Osteocyte (in vitro differentiated cells): ENCODE data around the gene PLCB1. TPM values are rescaled to one million over a fixed set of nuclear protein-coding genes. Genes with fewer than 3 reads are reported as not detected.

Experiments used
- DNase-seq: peaks from one replicate; pipeline ENCODE4 v3.0.0; 2021; ENCODE audit warnings: mixed read lengths; ENCODE audit not compliant: unreplicated experiment; ENCODE audit errors: extremely low spot score
- H3K27ac Mint-ChIP-seq: one replicate; pipeline ENCODE4 v1.8.0; 2021; ENCODE audit warnings: mild to moderate bottlenecking, mixed read lengths; ENCODE audit not compliant: unreplicated experiment
- H3K27me3 Mint-ChIP-seq: one replicate; pipeline ENCODE4 v1.8.0; 2021; ENCODE audit warnings: mixed read lengths; ENCODE audit not compliant: unreplicated experiment
- H3K36me3 Mint-ChIP-seq: one replicate; pipeline ENCODE4 v1.8.0; 2021; ENCODE audit warnings: mixed read lengths; ENCODE audit not compliant: unreplicated experiment
- H3K4me1 Mint-ChIP-seq: one replicate; pipeline ENCODE4 v1.8.0; 2021; ENCODE audit warnings: mixed read lengths; ENCODE audit not compliant: unreplicated experiment
- H3K4me3 Mint-ChIP-seq: one replicate; pipeline ENCODE4 v1.8.0; 2021; ENCODE audit warnings: mild to moderate bottlenecking, moderate library complexity, mixed read lengths; ENCODE audit not compliant: unreplicated experiment
- H3K9me3 Mint-ChIP-seq: one replicate; pipeline ENCODE4 v1.8.0; 2021; ENCODE audit warnings: mixed read lengths; ENCODE audit not compliant: unreplicated experiment
- CTCF ChIP-seq: fragments of 200-600 bp; sonication (generic); IDR thresholded peaks from 2 replicates; pipeline ENCODE4 v1.5.0; 2021; ENCODE audit warnings: antibody characterized with exemption, mild to moderate bottlenecking, moderate library complexity
- total RNA-seq: library from RNA; stranded (reverse); gene quantifications from 2 replicates; pipeline ENCODE4 v1.2.1, GENCODE V29; 2021

Gene PLCB1
- total RNA-seq, 1 donor from 2014 or later: 33.3 TPM

GRCh38 chr20:8877294-8877693, 745.2 kb downstream of the PLCB1 start:
- Mint-ChIP-seq H3K4me3 (no peak overlapping the region), H3K36me3 (peaks cover 7% of the 10 kb centered on the region), H3K27ac (no peak overlapping the region), H3K9me3 (no peaks in the 10 kb centered on the region), H3K27me3 (no peaks in the 10 kb centered on the region), H3K4me1 (peaks cover 10% of the 10 kb centered on the region)
- no peak for TF ChIP-seq CTCF
- DNase-seq: no peak

- H3K4me1 Mint-ChIP-seq: peaks cover 10% of the 10 kb centered on the region
- TF ChIP-seq CTCF: no peak
- H3K9me3 Mint-ChIP-seq: no peaks in the 10 kb centered on the region
- H3K27ac Mint-ChIP-seq: no peak overlapping the region
- no peak overlapping the region for H3K4me3 Mint-ChIP-seq
- peaks cover 7% of the 10 kb centered on the region for H3K36me3 Mint-ChIP-seq
- DNase-seq: no peak
- H3K27me3 Mint-ChIP-seq: no peaks in the 10 kb centered on the region
These were observed 747.6 kb downstream of the PLCB1 start for GRCh38 chr20:8879669-8880068.

- peaks cover 10% of the 10 kb centered on the region for H3K4me1 Mint-ChIP-seq
- TF ChIP-seq CTCF: no peak
- H3K9me3 Mint-ChIP-seq: no peaks in the 10 kb centered on the region
- DNase-seq: no peak
- no peak overlapping the region for H3K27ac Mint-ChIP-seq
- no peak overlapping the region for H3K4me3 Mint-ChIP-seq
- H3K36me3 Mint-ChIP-seq: peaks cover 7% of the 10 kb centered on the region
- H3K27me3 Mint-ChIP-seq: no peaks in the 10 kb centered on the region
These were observed 748.2 kb downstream of the PLCB1 start for GRCh38 chr20:8880085-8880853.

- Mint-ChIP-seq H3K27me3 (no peaks in the 10 kb centered on the region), H3K36me3 (peaks cover 9% of the 10 kb centered on the region), H3K27ac (no peak overlapping the region), H3K4me3 (no peak overlapping the region), H3K4me1 (no peaks in the 10 kb centered on the region), H3K9me3 (peaks cover 39% of the 10 kb centered on the region)
- TF ChIP-seq CTCF: no peak
- DNase-seq: no peak
These were observed 759.0 kb downstream of the PLCB1 start for GRCh38 chr20:8891039-8891438.

- Mint-ChIP-seq H3K4me1 (no peaks in the 10 kb centered on the region), H3K27ac (no peak overlapping the region), H3K4me3 (no peak overlapping the region), H3K9me3 (peaks cover 27% of the 10 kb centered on the region), H3K27me3 (no peaks in the 10 kb centered on the region), H3K36me3 (no peaks in the 10 kb centered on the region)
- no peak for DNase-seq
- no peak for TF ChIP-seq CTCF
These were observed 763.4 kb downstream of the PLCB1 start for GRCh38 chr20:8895472-8895871.
